ENCODE data around the gene ACAD9. TPM values are rescaled to one million over a fixed set of nuclear protein-coding genes. Genes with fewer than 3 reads are reported as not detected.
"Not testable (repeated sequence)": the region's sequence is repeated elsewhere in the genome, so short reads cannot be mapped to it uniquely, and the experiment has no call there.

Gene ACAD9
- total RNA-seq, 1 donor from 2014 or later: 50.4 TPM

DNA sequence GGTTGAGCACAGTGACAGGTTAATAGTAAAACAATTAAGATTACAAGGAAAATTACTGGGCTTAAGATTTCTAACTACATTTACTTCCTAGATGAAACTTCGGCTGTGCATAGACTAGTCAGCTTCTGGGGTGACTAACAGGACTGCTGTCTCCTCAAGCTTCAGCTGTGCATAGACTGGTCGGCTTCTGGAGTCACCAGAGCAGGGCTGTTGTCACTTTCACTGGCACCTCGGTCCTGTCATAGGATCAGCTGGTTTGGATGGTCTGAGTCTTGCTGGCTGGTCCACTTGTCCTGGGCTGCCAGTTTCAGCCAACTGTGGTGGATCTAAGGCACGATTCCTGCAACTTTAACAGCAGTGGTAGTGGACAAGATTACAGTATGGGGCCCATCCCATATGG, 23.9 kb upstream of the ACAD9 start:
- intact Hi-C loops (cut with micrococcal nuclease): no loop called here
- ATAC-seq: peak; percentile 92

DNA sequence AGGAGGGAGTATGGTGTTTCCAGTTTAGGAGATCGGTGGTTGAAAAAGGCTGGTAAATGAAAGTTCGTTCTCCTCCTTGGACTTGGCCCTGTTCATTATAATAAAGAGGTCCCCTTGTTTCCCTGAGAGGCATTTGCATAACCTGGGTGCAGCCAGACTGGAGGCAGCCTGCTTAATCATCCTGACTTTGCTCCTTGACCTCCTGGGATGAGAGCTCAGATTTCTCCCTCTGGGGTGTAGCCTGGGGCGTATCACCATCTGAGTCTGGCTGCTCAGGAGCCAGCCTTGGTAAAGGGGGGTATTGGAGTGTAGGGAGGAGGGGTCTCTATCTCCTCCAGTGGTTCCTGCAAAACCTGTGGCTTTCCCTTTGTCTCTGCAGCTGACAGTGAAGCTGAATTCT, 21.3 kb upstream of the ACAD9 start:
- DNase-seq (no peak), ATAC-seq (no peak)
- intact Hi-C loops (cut with micrococcal nuclease): no loop called here

More for the DNA sequence above, 23.9 kb upstream of the ACAD9 start:
- peak; percentile 47 for DNase-seq

DNA sequence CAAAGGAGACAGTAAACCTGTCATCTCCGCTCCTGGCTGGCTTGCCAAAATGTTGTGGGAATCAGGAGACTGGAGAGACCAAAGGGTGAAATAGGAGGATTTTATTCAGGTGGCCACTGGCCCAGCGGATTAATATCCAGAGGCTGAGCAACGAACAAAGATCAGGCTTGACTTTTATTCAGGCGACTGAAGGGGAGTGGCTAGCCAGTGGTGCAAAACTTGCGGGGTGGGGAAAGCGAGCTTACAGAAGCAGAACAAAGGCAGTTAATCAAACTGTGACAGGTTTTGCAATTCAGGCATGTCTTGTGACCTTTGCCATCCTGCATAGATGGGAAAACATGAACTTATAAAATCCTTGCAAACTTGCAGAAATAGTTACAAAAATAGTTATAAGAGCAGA, 19.8 kb upstream of the ACAD9 start:
- intact Hi-C loops (cut with micrococcal nuclease): no loop called here
- DNase-seq (no peak), ATAC-seq (no peak)

DNA sequence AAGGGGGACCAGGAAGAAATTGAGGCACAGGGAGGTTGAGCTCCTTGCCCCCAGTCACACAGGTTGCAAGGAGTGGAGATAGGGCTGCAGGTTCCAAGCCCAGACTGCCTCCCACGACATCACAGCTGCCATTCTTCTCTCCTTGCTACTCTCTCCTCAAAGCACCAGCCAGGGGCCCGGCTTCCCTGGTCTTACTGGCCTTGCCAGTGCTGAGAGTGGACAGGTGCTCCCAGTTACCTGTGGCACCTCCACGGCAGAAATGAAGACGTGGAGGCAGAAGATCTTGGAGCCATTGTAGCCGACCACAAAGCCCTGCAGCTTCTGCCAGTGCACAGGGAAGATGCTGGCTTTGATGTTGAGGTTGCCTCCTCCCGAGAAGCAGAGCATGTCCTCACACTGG, 17.9 kb upstream of the ACAD9 start:
- intact Hi-C loops (cut with micrococcal nuclease): no loop called here
- ATAC-seq: no peak

DNA sequence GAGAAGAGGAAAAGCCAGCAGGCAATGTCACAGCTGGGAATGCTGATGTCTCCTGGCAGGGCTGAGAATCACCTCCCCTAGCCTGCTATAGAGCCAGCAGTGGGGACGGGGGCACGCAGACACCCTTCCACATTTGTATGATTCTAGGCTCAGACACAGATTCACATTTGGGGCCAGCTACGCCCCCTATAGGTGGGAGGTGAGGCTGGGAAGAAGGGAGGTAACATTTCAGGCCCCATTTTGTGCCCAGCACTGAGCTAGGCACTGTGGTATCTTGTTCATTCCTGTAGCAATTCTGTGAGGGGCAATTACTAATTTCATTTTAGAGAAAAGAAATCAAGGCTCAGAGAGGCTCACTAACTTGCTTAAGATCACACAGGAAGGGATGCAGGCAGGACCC, 15.9 kb upstream of the ACAD9 start:
- intact Hi-C loops (cut with micrococcal nuclease): no loop called here
- ATAC-seq: no peak
- no peak for DNase-seq

More for the DNA sequence above, 17.9 kb upstream of the ACAD9 start:
- no peak for DNase-seq

DNA sequence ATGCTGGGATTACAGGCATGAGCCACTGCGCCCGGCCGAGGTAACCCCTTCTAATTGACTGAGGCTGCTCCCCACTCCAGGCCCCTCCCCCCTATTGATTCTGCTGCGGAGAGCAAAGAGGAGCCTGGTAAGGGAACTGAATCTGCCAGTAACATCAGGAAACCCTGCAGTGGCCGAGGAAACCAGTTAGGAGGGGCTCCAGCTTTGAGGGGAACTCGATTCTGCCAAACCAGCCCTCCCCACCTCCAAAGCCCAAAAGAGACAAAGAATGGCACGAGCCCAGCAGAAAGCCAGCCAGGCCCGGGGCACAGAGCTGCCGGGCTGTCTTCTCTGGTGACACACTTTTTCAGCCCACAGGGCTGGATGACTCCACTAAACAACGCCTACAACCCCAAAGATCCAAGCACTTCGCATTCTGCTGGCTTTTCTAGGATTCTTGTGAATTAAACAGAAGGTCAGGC, 15.0 kb upstream of the ACAD9 start:
- peak; percentile 44 for ATAC-seq
- intact Hi-C loops (cut with micrococcal nuclease): no loop called here
- DNase-seq: no peak

DNA sequence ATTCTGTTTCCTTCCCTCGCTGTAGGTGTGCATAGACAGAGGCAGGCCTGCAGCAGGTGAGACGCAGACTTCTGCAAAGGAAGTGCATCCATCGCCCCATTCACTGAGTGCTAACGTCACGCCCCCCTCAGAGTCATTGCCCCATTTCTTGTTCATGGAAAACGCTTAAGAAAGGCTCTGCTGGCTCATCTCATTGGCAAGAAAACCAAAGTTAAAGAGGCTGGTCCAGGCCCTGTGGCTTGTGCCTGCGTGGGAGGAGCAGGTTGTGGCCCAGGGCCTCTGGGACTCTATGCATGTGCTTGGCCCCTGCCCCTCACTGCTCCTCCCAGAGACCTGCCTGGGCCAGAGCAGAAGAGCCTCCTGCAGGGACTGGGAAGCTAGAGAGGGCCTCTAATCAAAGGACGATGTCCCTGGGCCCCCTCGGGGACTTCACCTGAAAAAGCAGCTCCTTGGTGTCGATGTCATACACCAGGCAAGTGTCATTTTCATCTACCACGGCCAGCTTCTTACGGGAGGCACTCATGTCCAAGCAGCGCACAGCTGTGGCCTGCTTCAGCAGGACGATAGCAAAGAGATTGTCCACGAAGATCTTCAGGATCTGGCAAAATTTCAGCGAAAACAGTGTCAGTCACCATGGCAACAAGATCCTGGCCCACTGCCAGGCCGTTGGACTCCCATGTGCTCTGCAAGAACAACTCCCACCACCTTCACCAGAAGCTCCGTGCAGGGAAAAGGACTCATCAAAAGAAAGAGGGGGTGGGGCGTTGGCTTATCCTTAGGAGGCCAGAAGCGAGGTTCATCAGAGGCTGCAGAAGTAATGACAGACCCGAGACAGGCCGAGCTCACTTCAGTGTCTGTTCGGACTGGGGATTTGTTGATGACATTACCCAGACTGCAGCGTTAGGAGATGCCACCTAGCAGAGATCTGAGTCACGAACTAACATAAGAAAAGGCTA, 14.3 kb upstream of the ACAD9 start:
- ATAC-seq: peak; percentile 47
- intact Hi-C loops (cut with micrococcal nuclease): not testable (repeated sequence)
- peak; percentile 68 for DNase-seq

DNA sequence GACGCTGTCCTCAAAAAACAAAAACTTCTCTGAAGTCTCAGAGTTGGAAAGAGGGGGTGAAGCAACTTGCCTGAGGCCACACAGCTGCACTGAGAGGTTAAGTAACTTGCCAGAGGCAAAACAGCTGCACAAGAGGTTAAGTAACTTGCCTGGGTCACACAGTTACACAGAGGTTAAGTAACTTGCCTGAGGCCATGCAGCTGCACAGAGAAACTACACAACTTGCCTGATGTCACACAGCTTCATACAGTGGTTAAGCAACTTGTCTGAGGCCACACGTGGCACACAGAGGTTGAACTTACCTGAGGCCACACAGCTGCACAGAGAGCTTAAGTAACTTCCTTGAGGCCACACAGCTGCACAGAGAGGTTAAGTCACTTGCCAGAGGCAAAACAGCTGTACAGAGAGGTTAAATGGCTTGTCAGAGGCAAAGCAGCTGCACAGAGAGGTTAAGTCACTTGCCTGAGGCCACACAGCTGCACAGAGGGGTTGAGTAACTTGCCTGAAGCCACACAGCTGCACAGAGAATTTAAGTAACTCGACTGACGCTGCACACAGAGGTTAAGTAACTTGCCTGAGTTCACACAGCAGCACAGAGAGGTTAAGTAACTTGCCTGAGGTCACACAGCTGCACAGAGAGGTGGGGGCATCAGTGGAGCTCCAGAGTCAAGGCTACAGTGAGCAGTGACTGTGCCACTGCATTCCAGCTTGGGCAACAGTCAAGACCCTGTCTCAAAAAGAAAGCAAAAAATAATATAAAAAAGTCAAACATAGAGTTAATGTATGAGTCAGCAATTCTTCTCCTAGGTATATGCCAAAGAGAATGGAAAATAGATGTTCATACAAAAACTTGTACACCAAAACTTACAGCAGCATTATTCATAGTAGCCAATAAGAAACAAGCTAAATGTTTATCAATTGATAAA, 12.0 kb upstream of the ACAD9 start:
- no peak for ATAC-seq
- DNase-seq: no peak
- intact Hi-C loops (cut with micrococcal nuclease): no loop called here

DNA sequence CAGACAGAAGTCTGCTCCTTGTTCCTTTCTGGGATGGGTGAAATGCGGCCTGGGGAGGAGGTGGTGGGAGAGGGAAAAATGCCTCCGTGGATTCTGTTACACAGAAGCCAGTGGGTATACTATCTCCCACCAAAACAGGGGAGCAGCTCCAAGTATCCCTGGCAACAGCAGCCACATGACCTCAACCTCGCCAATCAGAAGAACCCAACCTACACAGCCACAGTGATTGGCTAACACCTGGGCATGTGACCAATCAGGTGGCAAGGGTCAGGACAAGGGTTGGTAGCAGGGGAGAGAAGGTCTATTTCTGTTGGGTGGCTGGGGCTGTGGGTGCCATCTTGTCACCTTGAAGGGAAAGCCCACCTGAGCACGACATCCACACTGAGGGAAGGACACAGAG, 9.1 kb upstream of the ACAD9 start:
- intact Hi-C loops (cut with micrococcal nuclease): no loop called here
- no peak for ATAC-seq
- no peak for DNase-seq

DNA sequence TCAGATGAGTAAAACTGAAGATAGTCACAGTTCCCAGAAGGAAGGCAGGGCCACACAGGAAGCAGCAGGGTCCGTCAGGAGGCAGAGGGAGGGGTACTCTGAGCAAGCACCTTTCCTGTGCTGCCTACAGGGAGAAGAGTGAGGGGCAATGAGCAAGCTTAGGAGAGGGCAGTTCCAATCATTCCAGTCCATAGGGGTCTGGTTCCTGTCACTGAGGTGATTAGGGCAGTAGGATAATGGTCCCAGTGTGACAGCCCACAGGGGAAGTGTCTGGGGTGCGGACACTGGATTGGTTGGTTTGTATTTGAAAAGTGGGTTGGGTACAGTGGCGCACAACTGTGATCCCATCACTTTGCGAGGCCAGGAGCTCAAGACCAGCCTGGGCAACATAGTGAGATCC, 7.1 kb upstream of the ACAD9 start:
- intact Hi-C loops (cut with micrococcal nuclease): no loop called here
- DNase-seq (no peak), ATAC-seq (no peak)

DNA sequence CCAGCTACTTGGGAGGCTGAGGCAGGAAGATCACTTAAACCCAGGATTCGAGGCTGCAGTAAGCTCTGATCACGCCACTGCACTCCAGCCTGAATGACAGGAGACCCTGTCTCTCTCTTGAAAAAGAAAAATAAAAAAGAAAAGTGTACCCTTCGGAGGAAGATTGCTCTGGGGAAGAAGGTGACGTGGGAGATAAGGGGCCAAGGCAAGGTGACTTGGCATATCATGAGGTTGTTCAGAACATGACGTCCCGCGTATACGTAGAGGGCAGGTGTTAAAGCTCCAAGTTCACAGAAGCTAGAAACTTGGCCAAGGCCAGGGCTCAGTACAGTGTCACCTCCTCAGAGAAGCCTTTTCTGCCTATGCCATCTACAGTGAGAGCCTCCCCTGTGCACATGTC, 6.7 kb upstream of the ACAD9 start:
- DNase-seq (no peak), ATAC-seq (no peak)
- intact Hi-C loops (cut with micrococcal nuclease): no loop called here

DNA sequence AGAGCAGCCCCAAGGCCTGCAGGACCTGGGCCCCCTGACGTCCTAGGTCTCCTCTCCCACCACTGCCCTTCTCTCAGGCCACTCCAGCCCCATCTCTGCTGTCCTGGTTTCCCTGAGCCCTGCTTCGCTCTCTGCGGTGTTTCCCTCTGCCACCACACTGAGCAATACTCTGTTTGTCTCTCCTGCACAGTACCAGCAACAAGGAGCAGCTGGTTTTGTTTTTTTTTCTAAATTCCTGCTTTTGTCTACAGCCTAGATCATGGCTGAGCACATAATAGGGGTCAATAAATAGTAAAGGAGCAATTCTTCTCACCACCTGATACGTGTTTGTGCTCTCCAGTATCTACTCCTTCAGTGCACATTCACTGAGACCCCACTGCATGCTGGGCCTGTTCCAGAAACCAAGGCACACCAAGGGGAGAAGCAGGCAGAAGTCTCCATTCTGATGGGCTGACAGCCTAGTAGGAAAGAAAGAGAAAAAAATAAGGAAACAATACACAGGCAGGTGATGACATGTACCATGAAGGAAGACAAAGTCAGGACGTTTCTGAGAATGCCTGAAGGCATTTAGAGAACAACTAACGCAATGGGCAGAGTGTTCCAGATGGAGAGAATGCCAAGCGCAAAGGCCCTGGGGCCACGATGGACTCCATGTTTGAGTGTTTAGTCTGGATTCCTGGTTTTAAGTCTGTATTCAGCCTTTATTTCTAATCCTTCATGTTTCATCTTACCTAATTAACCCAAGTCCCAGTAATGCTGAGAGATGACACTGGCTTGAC, 6.0 kb upstream of the ACAD9 start:
- DNase-seq: no peak
- intact Hi-C loops (cut with micrococcal nuclease): no loop called here
- no peak for ATAC-seq

DNA sequence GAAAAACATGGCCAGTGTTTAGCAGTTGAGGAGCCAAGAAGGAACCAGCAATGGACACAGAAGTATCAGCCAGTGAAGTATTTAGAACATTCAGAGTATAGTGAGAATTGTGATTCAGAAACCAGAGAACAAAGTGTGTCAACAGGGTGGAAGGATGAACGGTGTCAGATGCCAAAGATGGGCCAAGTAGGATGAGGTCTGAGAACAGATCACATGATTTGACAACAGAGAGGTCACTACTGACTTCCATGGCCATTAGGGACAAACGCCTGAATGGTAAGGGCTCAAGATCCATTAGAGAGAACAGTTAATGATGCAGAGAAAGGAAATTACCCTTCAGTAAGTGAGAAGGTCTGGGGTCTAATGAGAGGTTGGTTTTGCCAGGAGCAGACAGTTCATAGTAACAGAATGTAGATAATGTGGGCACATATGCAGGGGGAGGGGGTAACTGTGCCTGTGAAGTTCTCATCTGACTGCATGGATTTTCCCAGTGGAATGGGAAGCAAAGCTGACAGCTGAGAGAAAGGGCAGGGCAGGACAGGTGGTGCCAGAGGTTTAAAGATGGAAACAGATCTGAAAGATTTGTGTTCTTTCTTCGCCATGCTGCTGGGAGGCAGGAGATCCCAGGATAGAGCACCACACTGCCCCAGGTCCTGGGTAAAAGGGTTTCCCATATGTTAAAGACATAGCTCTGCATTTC, 4.8 kb upstream of the ACAD9 start:
- intact Hi-C loops (cut with micrococcal nuclease): no loop called here
- DNase-seq (no peak), ATAC-seq (no peak)

DNA sequence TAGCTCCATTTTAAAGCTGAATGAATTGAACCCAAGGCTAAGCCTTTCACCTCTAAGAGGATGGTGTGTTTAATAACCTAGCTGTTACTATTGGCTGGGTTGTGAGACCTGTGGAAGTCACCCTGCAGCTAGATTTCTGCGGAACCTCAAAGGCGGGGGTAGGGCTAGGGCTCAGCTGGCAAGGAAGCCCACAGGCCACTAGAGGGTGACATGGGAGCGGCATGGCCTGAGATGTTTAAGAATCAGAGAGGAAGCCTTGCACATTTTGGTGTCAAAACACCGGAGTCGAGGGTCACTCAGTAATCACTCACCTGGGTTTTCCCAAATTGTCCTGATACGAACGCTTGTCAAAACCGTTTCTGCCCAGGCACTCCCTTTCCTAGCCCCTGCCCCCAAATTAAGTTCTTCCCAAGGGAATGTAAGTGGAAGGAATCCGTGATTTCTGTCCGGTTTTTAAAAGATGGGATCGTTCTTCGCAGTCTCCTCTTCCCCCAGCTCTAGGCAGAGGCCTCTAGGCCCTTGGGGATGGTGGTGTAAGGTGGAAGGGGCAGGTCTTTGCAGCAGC, 3.8 kb upstream of the ACAD9 start:
- ATAC-seq (peak; percentile 13), DNase-seq (peak; percentile 47)
- intact Hi-C loops (cut with micrococcal nuclease): no loop called here

DNA sequence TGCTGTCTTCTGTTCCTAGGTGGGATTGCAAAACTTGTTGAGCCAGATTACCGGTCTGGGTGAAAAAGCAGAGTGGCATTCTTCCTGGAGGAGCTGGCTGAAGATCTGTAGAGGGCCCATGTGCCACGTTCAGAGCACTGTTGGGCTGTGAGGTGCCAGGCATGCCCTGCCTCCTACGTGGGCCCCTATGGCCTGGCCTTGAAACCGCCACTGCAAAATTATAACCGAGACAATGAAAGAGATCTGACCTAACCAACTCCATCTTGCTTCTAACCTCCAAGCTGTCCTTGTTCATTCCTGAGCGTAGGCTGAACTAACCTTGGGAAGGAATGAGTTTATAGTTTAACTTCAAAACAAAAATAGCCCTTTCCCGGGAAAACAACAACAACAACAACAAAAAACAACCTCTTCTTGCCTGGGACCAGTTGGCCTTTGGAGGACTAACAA, 1.4 kb upstream of the ACAD9 start:
- ATAC-seq (no peak), DNase-seq (no peak)
- intact Hi-C loops (cut with micrococcal nuclease): no loop called here

DNA sequence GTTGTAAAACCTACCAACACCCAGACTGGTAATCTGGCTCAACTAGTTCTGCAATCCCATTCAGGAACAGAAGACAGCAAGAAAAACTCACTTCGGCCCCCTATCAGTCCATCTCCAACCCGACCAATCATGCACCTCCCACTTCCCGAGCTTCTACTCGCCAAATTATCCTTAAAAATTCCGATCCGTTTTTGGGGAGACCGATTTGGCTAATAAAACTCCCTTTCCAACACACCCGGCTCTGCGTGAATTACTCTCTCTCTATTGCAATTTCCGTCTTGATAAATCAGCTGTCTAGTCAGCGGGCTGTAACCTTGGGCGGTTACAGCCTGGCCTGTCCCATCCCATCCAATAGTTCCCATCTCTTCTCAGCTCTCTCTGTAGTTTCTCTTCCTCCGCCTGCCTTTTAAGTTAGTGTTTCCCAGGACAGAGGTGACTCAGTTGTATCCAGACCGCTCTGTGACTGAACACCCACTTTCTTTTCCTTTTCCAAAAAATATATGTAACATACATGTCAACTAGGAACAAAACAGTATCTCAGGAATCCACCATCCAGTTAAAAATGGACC, 780 bp upstream of the ACAD9 start:
- peak; percentile 55 for ATAC-seq
- no peak for DNase-seq
- intact Hi-C loops (cut with micrococcal nuclease): no loop called here

DNA sequence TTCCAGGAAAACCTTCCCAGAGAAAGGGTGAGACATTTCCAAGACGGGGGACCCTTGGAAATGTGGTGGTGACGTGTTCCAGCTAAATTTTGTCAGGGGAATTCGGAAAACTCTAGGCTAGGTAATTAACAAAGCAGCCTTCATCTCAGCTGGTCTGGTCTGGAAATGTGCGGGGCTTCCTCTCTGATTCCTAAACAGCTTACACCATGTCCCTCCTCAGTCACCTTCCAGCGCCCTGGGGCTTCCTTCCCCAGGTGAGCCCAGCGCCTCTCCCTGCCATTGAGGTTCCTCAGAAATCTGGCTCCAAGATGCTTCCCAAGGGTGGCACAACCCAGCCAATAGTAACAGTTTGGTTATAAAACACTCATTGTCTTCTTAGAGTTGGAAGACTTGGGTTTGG, 571 bp downstream of the ACAD9 start:
- no peak for DNase-seq
- no peak for ATAC-seq
- intact Hi-C loops (cut with micrococcal nuclease): no loop called here

DNA sequence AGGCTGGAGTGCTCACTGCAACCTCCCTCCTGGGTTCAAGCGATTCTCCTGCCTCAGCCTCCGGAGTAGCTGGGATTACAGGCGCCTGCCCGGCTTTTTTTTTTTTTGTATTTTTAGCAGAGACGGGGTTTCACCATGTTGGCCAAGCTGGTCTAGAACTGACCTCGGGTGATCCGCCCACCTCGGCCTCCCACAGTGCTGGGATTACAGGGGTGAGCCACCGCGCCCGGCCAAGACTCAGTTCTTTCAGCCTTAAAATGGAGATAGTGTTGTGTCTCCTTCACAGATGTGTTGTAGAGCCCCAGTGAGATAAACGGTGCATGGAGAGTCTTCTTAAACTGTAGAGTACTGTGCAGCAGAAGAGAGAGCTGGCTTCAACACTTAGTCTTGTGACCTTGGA, 1.0 kb downstream of the ACAD9 start:
- ATAC-seq; DNase-seq; intact Hi-C loops (cut with micrococcal nuclease): not testable (repeated sequence)
